K562 (cell line): ENCODE results near the gene TP53RK. TPM values are rescaled to one million over a fixed set of nuclear protein-coding genes. Genes with fewer than 3 reads are reported as not detected.

Experiments
- ATF2 ChIP-seq: sonication (generic); formaldehyde crosslinking; IDR thresholded peaks from 2 replicates; pipeline ENCODE4 v1.8.1; 2022; ENCODE audit warnings: missing genetic modification reagents
- DDX20 ChIP-seq: fragments of 450-650 bp; IDR thresholded peaks from 2 replicates; pipeline ENCODE4 v1.6.1; 2016; ENCODE audit warnings: missing genetic modification characterization, low read depth, mild to moderate bottlenecking, missing compliant biosample characterization, moderate library complexity
- LCOR ChIP-seq: sonication (generic); formaldehyde crosslinking; IDR thresholded peaks from 2 replicates; pipeline ENCODE4 v1.8.0; 2022; ENCODE audit warnings: mild to moderate bottlenecking, missing genetic modification reagents
- MAX ChIP-seq: sonication (generic); formaldehyde crosslinking; IDR thresholded peaks from 2 replicates; pipeline ENCODE4 v1.9.0; 2022; ENCODE audit warnings: mild to moderate bottlenecking, missing genetic modification reagents
- MIER1 ChIP-seq: fragments of 450-650 bp; IDR thresholded peaks from 2 replicates; pipeline ENCODE4 v1.6.1; 2016; ENCODE audit warnings: antibody characterized with exemption, mild to moderate bottlenecking, low read depth
- POU5F1 ChIP-seq: fragments of 150-350 bp; IDR thresholded peaks from 2 replicates; pipeline ENCODE4 v1.6.1; 2014; ENCODE audit warnings: borderline replicate concordance, low read length, low read depth, mild to moderate bottlenecking; ENCODE audit not compliant: partially characterized antibody
- RB1 ChIP-seq: fragments of 450-650 bp; IDR thresholded peaks from 2 replicates; pipeline ENCODE4 v1.6.1; 2017; ENCODE audit warnings: low read depth, mild to moderate bottlenecking
- RREB1 ChIP-seq: fragments of 250-450 bp; sonication (Bioruptor Pico); IDR thresholded peaks from 2 replicates; pipeline ENCODE4 v1.4.0; 2020
- SLC30A9 ChIP-seq: fragments of 250-450 bp; sonication (Bioruptor Pico); IDR thresholded peaks from 2 replicates; pipeline ENCODE4 v1.8.0; 2022; ENCODE audit warnings: mild to moderate bottlenecking, moderate library complexity
- SRSF9 ChIP-seq: fragments of 200-400 bp; formaldehyde crosslinking; IDR thresholded peaks from 2 replicates; pipeline ENCODE4 v1.6.1; 2017; ENCODE audit warnings: low read depth, low read length, borderline replicate concordance
- STAT6 ChIP-seq: sonication (generic); formaldehyde crosslinking; IDR thresholded peaks from 2 replicates; pipeline ENCODE4 v1.8.1; 2023; ENCODE audit warnings: mild to moderate bottlenecking, missing genetic modification reagents
- XRCC4 ChIP-seq: IDR thresholded peaks from one replicate; pipeline ENCODE4 v1.6.1; 2011; ENCODE audit not compliant: insufficient read depth, insufficient read length; ENCODE audit errors: extremely low read depth
- ZC3H4 ChIP-seq: sonication (generic); formaldehyde crosslinking; IDR thresholded peaks from 2 replicates; pipeline ENCODE4 v1.9.0; 2021; ENCODE audit warnings: missing genetic modification reagents, borderline replicate concordance
- ZNF232 ChIP-seq: sonication (generic); formaldehyde crosslinking; IDR thresholded peaks from 2 replicates; pipeline ENCODE4 v1.8.0; 2022; ENCODE audit warnings: mild to moderate bottlenecking, missing genetic modification reagents
- polyA plus RNA-seq, 8 experiments: library from polyadenylated mRNA; depleted of rRNA in 4 of 8; stranded (reverse) in 5 of 8; unstranded in 3 of 8; fragments of >200 nt; fragmentation: Nextera tagmentation in 2 of 8; fragmentation: Illumina TruSeq in 1 of 8; extraction: Ambion mirVana in 2 of 8; extraction: Trizol in 1 of 8; gene quantifications; 2 replicates each; pipeline versions ENCODE4 v1.2.1 to v1.2.3, GENCODE V29; 2011 to 2014; ENCODE audit warnings: inconsistent platforms in 1 of 8, missing spikeins in 1 of 8
- total RNA-seq, 7 experiments: library from RNA; depleted of rRNA in 6 of 7; stranded (reverse); fragments of >200 nt in 6 of 7; fragmentation: Illumina TruSeq in 2 of 7; extraction: Trizol in 2 of 7; gene quantifications; 2 replicates each; pipeline versions ENCODE4 v1.2.1 to v1.2.3, GENCODE V29; 2011 to 2021; ENCODE audit warnings: low replicate concordance in 1 of 7

Gene TP53RK
- total and polyA plus RNA-seq, 9 of the 15 experiments (the other 6 are each of a cell fraction or from before 2014, with no cell fraction given), result 2.9 to 43.5 (median 17.2) TPM

- TF ChIP-seq RREB1 (CRISPR knock-in tag) (no peak), SLC30A9 (CRISPR knock-in tag) (no peak), ZC3H4 (CRISPR knock-in tag) (no peak), ATF2 (no peak), POU5F1 (no peak), XRCC4 (no peak), DDX20 (tag) (no peak), MIER1 (no peak), RB1 (no peak), LCOR (no peak), ZNF232 (CRISPR knock-in tag) (no peak), MAX (CRISPR knock-in tag) (no peak), STAT6 (no peak), SRSF9 (no peak)
These were observed 10.6 kb upstream of the TP53RK start (continued) for GRCh38 chr20:46699651-46700359.
